ENCODE results near the gene VIM. TPM values are rescaled to one million over a fixed set of nuclear protein-coding genes. Genes with fewer than 3 reads are reported as not detected.

Gene VIM
- total RNA-seq, 1 experiment from 2014 or later, result 7.2 TPM

- Histone ChIP-seq H3K36me3 (ENCODE audit: control insufficient read depth in 1 of 2, insufficient read depth in 2 of 2, low read length in 2 of 2) (no peaks in the 10 kb centered on the region), H2AFZ (ENCODE audit: low read depth, low read length, poor library complexity, severe bottlenecking) (no peak overlapping the region), H3K9me2 (ENCODE audit: insufficient read depth) (no peaks in the 10 kb centered on the region), H3K27me3 (ENCODE audit: insufficient read depth, low read length) (no peaks in the 10 kb centered on the region), H3K27ac (ENCODE audit: low read depth, low read length) (no peak overlapping the region), H3K79me2 (ENCODE audit: insufficient read depth, low read length) (no peaks in the 10 kb centered on the region), H3K9me3 (ENCODE audit: control insufficient read depth in 1 of 2, insufficient read depth in 1 of 2, low read depth in 1 of 2, low read length in 2 of 2) (no peaks in the 10 kb centered on the region), H3K9ac (ENCODE audit: low read length) (no peak overlapping the region), H3K4me2 (ENCODE audit: low read length) (no peak overlapping the region), H4K20me1 (ENCODE audit: insufficient read depth) (no peaks in the 10 kb centered on the region), H3K4me3 (replicated peaks in 1 of 2; ENCODE audit: low read depth in 1 of 2, low read length in 2 of 2) (no peak overlapping the region), H3K4me1 (ENCODE audit: control insufficient read depth in 1 of 2, insufficient read depth in 2 of 2, low read length in 2 of 2) (no peaks in the 10 kb centered on the region)
- no TSS peak for BruUV-seq (replicated peaks)
- POLR2A ChIA-PET, result no interaction called here
- intact Hi-C loops (cut with micrococcal nuclease), result no loop called here
- CTCF ChIA-PET, result no interaction called here
- DNase-seq (ENCODE audit: low read depth, low spot score), result no peak
- RAD21 ChIA-PET (ENCODE audit: low non-redundant PET in 1 of 2, low total read pairs in 2 of 2, uncharacterized antibody in 2 of 2, unreplicated experiment in 2 of 2), result no interaction called here
- no peak for ATAC-seq
- TF ChIP-seq ATF3 (IDR thresholded peaks at IDR 0.05), result no peak
- TF ChIP-seq YY1 (IDR thresholded peaks at IDR 0.05; ENCODE audit: extremely low read depth, insufficient replicate concordance, low read depth, low read length), result no peak
- no peak for TF ChIP-seq CBX3 (IDR thresholded peaks at IDR 0.05; ENCODE audit: low read depth)
- TF ChIP-seq RAD21 (IDR thresholded peaks at IDR 0.05; ENCODE audit: low read depth), result no peak
- TF ChIP-seq MAX (IDR thresholded peaks at IDR 0.05), result no peak
- no peak for TF ChIP-seq JUND (IDR thresholded peaks at IDR 0.05)
- TF ChIP-seq ZFX (IDR thresholded peaks at IDR 0.05), result no peak
- no peak for TF ChIP-seq POLR2AphosphoS5 (IDR thresholded peaks at IDR 0.05; ENCODE audit: low read depth, low read length)
- TF ChIP-seq SRF (IDR thresholded peaks at IDR 0.05; ENCODE audit: low read depth), result no peak
- TF ChIP-seq REST (IDR thresholded peaks at IDR 0.05; ENCODE audit: low read depth), result no peak
- TF ChIP-seq ZBTB33 (IDR thresholded peaks at IDR 0.05; ENCODE audit: extremely low read depth, insufficient replicate concordance, low read length), result no peak
- no peak for TF ChIP-seq CEBPB (IDR thresholded peaks at IDR 0.05; ENCODE audit: low read depth)
- no peak for TF ChIP-seq POLR2A (IDR thresholded peaks at IDR 0.05; ENCODE audit: borderline replicate concordance, extremely low read depth, insufficient read depth, insufficient read length)
- TF ChIP-seq SP1 (IDR thresholded peaks at IDR 0.05; ENCODE audit: low read depth), result no peak
- no peak for TF ChIP-seq FOSL1 (IDR thresholded peaks at IDR 0.05; ENCODE audit: low read depth)
Measured at GRCh38 chr10:17240616-17241015, 12.6 kb downstream of the VIM start.

Data from HCT116 (cell line).